ENCODE measurements around the gene FARSA. TPM values are rescaled to one million over a fixed set of nuclear protein-coding genes. Genes with fewer than 3 reads are reported as not detected.
"Not testable (repeated sequence)": the region's sequence is repeated elsewhere in the genome, so short reads cannot be mapped to it uniquely, and the experiment has no call there.

FARSA gene
- total RNA-seq, 4 donors from 2014 or later = 22.7 to 44.7 (median 32.2) TPM

DNA sequence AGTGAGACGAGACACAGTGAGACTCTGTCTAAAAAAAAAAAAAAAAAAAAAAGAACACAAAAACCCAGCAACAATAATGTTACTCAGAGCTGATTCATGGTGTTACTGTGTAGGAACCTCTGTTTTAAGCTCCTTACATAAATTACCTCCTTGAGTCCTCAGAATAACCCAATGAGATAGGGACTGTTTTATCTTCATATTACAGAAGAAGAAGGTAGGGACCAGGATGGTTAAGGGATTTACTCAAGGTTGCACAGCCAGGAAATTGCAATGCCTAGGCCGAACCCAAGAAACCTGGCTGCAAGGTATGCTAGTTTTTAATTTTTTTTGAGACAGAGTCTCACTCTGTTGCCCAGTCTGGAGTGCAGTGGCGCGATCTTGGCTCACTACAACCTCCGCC is 34.4 kb upstream of the FARSA start:
- no peak for DNase-seq (ENCODE audit: low spot score in 2 of 2)
- no peaks in the 10 kb centered on the region for H3K27me3 ChIP-seq
- H3K27ac ChIP-seq = no peak overlapping the region
- H3K9me3 ChIP-seq = no peaks in the 10 kb centered on the region
- no peaks in the 10 kb centered on the region for H3K36me3 ChIP-seq
- H3K4me3 ChIP-seq = no peak overlapping the region
- peaks cover 0 to 7% (median 4%) of the 10 kb centered on the region in 4 donors for H3K4me1 ChIP-seq
- 83 to 90% methylated on average over 5 of the region's 5 CpGs for WGBS, 2 donors
- TF ChIP-seq CTCF (IDR thresholded peaks at IDR 0.05) = no peak
- TF ChIP-seq EP300 (IDR thresholded peaks at IDR 0.05) = no peak
- no peak for TF ChIP-seq POLR2A (IDR thresholded peaks at IDR 0.05)

DNA sequence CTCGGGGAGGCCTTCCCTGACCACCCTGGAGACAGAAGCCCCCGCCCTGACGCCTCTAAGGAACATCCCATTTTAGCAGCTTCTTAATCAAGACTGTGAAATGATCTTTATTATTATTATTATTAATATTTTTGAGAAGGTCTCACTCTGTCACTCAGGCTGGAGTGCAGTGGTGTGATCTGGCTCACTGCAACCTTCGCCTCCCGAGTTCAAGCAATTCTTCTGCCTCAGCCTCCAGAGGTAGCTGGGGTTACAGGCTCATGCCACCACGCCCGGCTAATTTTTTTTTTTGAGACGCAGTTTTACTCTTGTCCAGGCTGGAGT is 32.3 kb upstream of the FARSA start:
- peak overlapping the region in 1 of 4 donors; percentile 19 for H3K27ac ChIP-seq

GRCh38 chr19:12965017-12965811 is 31.7 kb upstream of the FARSA start:
- 1 to 2% methylated on average over 26 to 33 of the region's 34 CpGs for WGBS, 2 donors
- Histone ChIP-seq H3K27ac (peak overlapping the region in 3 of 4 donors; percentile 19 to 46 (median 40)), H3K27me3 (no peaks in the 10 kb centered on the region), H3K36me3 (no peaks in the 10 kb centered on the region), H3K9me3 (no peaks in the 10 kb centered on the region), H3K4me1 (peaks cover 0 to 7% (median 4%) of the 10 kb centered on the region in 4 donors), H3K4me3 (peak overlapping the region; percentile 27 to 66 (median 54))
- TF ChIP-seq EP300 (IDR thresholded peaks at IDR 0.05) (peak in 1 of 2 donors; percentile 26), POLR2A (IDR thresholded peaks at IDR 0.05) (no peak), CTCF (IDR thresholded peaks at IDR 0.05) (peak; percentile 85 to 99 (median 88))
- peak; percentile 59 to 81 for DNase-seq (ENCODE audit: low spot score in 2 of 2)

More for the DNA sequence above, 32.3 kb upstream of the FARSA start:
- DNase-seq (ENCODE audit: low spot score in 2 of 2) = no peak
- Histone ChIP-seq H3K4me1 (peaks cover 0 to 7% (median 4%) of the 10 kb centered on the region in 4 donors), H3K36me3 (no peaks in the 10 kb centered on the region), H3K27me3 (no peaks in the 10 kb centered on the region), H3K4me3 (peak overlapping the region in 2 of 4 donors; percentile 53 to 56), H3K9me3 (no peaks in the 10 kb centered on the region)
- TF ChIP-seq CTCF (IDR thresholded peaks at IDR 0.05) (no peak), EP300 (IDR thresholded peaks at IDR 0.05) (no peak), POLR2A (IDR thresholded peaks at IDR 0.05) (no peak)
- WGBS, 2 donors = 48 to 50% methylated on average over 8 of the region's 8 CpGs

GRCh38 chr19:12959481-12959880 is 26.0 kb upstream of the FARSA start:
- 74 to 77% methylated on average over 6 of the region's 6 CpGs for WGBS, 2 donors
- peaks cover 0 to 14% (median 0%) of the 10 kb centered on the region in 3 donors for H3K36me3 ChIP-seq
- no peaks in the 10 kb centered on the region for H3K27me3 ChIP-seq
- H3K4me1 ChIP-seq = peaks cover 0 to 28% (median 16%) of the 10 kb centered on the region in 4 donors
- TF ChIP-seq CTCF (IDR thresholded peaks at IDR 0.05) = no peak
- no peak for TF ChIP-seq POLR2A (IDR thresholded peaks at IDR 0.05)
- no peak for TF ChIP-seq EP300 (IDR thresholded peaks at IDR 0.05)
- no peaks in the 10 kb centered on the region for H3K9me3 ChIP-seq
- no peak overlapping the region for H3K27ac ChIP-seq
- DNase-seq (ENCODE audit: low spot score in 2 of 2) = no peak
- no peak overlapping the region for H3K4me3 ChIP-seq

DNA sequence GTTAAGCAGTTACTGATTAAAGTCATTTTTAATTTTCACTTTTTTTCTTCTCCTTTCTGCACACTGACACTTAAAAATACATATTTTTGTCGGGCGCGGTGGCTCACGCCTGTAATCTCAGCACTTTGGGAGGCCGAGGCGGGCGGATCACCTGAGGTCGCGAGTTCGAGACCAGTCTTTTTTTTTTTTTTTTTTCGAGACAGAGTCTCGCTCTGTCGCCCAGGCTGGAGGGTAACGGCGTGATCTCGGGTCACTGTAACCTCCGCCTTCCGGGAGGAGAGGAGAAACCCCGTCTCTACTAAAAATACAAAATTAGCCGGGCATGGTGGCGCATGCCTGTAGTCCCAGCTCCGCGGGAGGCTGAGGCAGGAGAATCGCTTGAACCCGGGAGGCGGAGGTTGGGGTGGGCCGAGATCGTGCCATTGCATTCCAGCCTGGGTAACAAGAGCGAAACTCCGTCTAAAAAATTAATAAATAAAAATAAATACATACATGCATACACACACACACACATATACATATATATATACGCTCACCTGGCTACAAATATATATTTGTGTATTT is 24.0 kb upstream of the FARSA start:
- DNase-seq (ENCODE audit: low spot score in 2 of 2); H3K9me3 ChIP-seq; H3K27me3 ChIP-seq: not testable (repeated sequence)
- Histone ChIP-seq H3K4me3 (peak overlapping the region; percentile 66 to 79 (median 70)), H3K4me1 (peaks cover 0 to 48% (median 18%) of the 10 kb centered on the region in 4 donors), H3K27ac (peak overlapping the region; percentile 76 to 91 (median 88)), H3K36me3 (peaks cover 0 to 34% (median 5%) of the 10 kb centered on the region in 3 donors)
- 36 to 43% methylated on average over 31 of the region's 31 CpGs for WGBS, 2 donors
